Tibial nerve (tissue), 3 donors: ENCODE measurements around the gene AADACL3.

Source experiments
- POLR2A ChIP-seq, 2 donors: fragments of 450-650 bp; IDR thresholded peaks; one replicate each; pipeline ENCODE4 v1.6.1; 2017; ENCODE audit warnings: antibody characterized with exemption in 2 of 2, mild to moderate bottlenecking in 2 of 2, moderate library complexity in 2 of 2
- TF ChIP-seq, protein P1 (sequence below), 5 experiments: fragments of 200-600 bp in 3 of 5; fragments of 450-650 bp in 2 of 5; sonication (generic) in 3 of 5; IDR thresholded peaks; one replicate each; pipeline ENCODE4 v1.5.1; 2016 to 2019; ENCODE audit warnings: antibody characterized with exemption in 5 of 5, mild to moderate bottlenecking in 3 of 5, moderate library complexity in 2 of 5

DNA sequence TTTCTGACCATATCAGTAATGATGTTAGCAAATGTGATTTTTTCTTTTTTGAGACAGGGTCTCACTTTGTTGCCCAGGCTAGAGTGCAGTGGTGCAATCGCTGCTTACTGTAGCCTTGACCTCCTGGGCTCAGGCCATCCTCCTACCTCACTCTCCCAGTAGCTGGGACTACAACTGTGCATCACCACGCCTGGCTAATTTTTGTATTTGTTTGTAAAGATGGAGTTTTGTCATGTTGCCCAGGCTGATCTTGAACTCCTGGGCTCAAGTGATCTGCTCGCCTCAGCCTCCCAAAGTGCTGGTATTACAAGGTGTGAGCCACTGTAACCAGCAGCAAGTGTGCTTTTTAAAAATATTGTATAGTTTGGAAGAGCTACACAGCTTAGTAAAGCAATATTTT, 26.0 kb downstream of the AADACL3 start:
- TF ChIP-seq, protein P1, sequence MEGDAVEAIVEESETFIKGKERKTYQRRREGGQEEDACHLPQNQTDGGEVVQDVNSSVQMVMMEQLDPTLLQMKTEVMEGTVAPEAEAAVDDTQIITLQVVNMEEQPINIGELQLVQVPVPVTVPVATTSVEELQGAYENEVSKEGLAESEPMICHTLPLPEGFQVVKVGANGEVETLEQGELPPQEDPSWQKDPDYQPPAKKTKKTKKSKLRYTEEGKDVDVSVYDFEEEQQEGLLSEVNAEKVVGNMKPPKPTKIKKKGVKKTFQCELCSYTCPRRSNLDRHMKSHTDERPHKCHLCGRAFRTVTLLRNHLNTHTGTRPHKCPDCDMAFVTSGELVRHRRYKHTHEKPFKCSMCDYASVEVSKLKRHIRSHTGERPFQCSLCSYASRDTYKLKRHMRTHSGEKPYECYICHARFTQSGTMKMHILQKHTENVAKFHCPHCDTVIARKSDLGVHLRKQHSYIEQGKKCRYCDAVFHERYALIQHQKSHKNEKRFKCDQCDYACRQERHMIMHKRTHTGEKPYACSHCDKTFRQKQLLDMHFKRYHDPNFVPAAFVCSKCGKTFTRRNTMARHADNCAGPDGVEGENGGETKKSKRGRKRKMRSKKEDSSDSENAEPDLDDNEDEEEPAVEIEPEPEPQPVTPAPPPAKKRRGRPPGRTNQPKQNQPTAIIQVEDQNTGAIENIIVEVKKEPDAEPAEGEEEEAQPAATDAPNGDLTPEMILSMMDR (IDR thresholded peaks at IDR 0.05), result no peak
- TF ChIP-seq POLR2A (IDR thresholded peaks at IDR 0.05), result no peak
